Ectodermal cell (in vitro differentiated cells): ENCODE data around the gene CSHL1.
"Not testable (repeated sequence)": the region's sequence is repeated elsewhere in the genome, so short reads cannot be mapped to it uniquely, and the experiment has no call there.

Source experiments
- H3K27ac ChIP-seq: 2 replicates; pipeline ENCODE4 v1.7.0; 2013; ENCODE audit warnings: mild to moderate bottlenecking, low read depth, low read length; ENCODE audit not compliant: insufficient read depth, poor library complexity, severe bottlenecking
- H3K27me3 ChIP-seq: 2 replicates; pipeline ENCODE4 v1.7.0; 2013; ENCODE audit warnings: mild to moderate bottlenecking, low read length; ENCODE audit not compliant: insufficient read depth, control insufficient read depth, poor library complexity, severe bottlenecking
- H3K36me3 ChIP-seq: one replicate; pipeline ENCODE4 v1.7.0; 2013; ENCODE audit warnings: low read length; ENCODE audit not compliant: control insufficient read depth, insufficient read depth
- H3K4me1 ChIP-seq: one replicate; pipeline ENCODE4 v1.7.0; 2013; ENCODE audit warnings: low read length; ENCODE audit not compliant: control insufficient read depth, insufficient read depth
- H3K4me3 ChIP-seq: 2 replicates; pipeline ENCODE4 v1.7.0; 2013; ENCODE audit warnings: low read depth, low read length, control low read depth; ENCODE audit not compliant: insufficient read depth
- H3K9me3 ChIP-seq: 2 replicates; pipeline ENCODE4 v1.7.0; 2013; ENCODE audit warnings: mild to moderate bottlenecking, low read length, moderate library complexity; ENCODE audit not compliant: control insufficient read depth
- WGBS, 2 experiments: methylation state at CpG; one replicate each; pipeline ENCODE4 v1.1.7; 2013; ENCODE audit warnings: missing lambda C conversion rate in 2 of 2; 5-methylcytosine and 5-hydroxymethylcytosine counted together

The CSHL1 gene

DNA sequence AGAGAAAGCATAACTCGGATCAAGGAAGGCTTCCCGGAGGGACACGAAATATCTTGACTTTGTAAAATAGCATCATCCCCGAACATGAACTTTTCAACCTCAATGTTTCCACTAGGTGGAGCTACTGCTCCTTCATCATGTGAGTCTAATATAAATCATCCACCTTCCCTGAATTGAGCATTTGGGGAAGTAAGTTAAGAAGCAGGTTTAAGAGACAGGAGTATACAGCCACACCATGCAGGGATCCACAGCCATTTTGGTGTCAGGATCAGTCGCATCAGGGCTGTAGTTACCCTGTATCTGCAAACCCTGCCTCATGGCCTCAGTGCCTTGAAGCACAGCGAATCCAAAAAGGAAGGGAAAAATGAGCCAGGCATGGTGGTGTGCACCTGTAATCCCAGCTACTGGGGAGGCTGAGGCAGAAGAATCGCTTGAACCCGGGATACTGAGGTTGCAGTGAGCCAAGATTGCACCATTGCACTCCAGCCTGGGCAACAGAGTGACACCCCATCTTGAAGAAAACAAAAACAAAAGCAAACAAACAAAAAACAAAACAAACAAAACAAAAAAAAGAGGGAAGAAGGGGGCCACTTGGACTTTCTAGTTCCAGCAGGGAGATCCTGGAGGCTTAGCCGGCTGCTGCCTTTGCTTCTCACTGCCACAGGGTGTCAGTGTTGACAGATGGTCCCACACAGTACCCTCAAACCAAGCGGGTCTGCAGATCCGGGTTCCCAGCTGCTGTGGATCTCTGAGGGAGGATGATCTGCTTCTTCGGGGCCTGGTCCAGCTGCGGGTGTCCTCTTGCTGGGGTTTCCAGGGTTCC is 21.8 kb downstream of the CSHL1 start:
- WGBS, 2 experiments, result 58 to 68% methylated on average over 13 of the region's 13 CpGs
- H3K27me3 ChIP-seq, H3K36me3 ChIP-seq, H3K27ac ChIP-seq, H3K4me3 ChIP-seq, H3K4me1 ChIP-seq, H3K9me3 ChIP-seq: not testable (repeated sequence)

- H3K4me3 ChIP-seq, H3K4me1 ChIP-seq, H3K9me3 ChIP-seq, H3K36me3 ChIP-seq, H3K27ac ChIP-seq, H3K27me3 ChIP-seq: not testable (repeated sequence)
- 88 to 94% methylated on average over 9 to 11 of the region's 11 CpGs for WGBS, 2 experiments
Measured at GRCh38 chr17:63885119-63885518, 25.9 kb downstream of the CSHL1 start.

- not testable (repeated sequence) for H3K4me1 ChIP-seq, H3K27ac ChIP-seq, H3K4me3 ChIP-seq, H3K36me3 ChIP-seq, H3K9me3 ChIP-seq, H3K27me3 ChIP-seq
- 88 to 90% methylated on average over 9 of the region's 9 CpGs for WGBS, 2 experiments
Measured at GRCh38 chr17:63882626-63883126, 28.4 kb downstream of the CSHL1 start.

DNA sequence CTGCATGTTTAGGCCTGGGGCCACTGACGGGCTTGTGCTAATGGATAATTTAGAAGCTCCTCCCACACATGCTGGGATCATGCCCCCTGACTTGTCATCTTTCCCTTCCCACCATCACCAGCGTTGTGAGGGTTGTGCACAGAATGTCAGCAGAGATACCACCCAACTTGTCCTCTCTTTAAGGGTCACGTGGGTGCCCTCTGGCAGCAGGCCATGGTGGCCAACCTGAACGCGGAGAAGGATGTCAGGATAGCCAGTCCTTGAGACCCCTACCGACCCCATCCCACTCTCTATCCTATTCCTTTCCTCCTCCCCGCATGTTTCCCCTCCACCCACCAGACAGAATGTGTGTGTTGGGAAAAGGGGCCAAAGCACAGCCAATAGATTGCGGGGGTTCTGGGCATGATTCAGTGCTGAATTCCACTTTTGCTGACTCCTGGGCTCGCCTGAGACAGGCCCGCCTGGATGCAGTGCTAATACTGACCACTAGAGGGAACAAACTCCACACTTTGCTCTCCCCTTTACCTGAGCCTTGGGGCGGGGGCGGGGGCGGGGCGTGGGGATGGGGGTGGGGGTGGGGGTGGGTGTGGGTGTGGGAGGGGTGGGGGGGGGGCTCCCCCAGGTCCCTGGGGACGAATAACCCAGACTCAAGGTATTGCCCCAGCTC is 29.0 kb downstream of the CSHL1 start, which contains the start of gene GH2:
Gene GH2, minus strand, starts transcription at position 10 of the 667 bp plus-strand sequence. CDS start 143 bp downstream, outside the sequence.
- Histone ChIP-seq H3K4me1 (no peaks in the 10 kb centered on the region), H3K27me3 (no peaks in the 10 kb centered on the region), H3K4me3 (no peak within 1 kb of the TSS), H3K36me3 (no peaks in the 10 kb centered on the region), H3K9me3 (no peaks in the 10 kb centered on the region), H3K27ac (no peak within 1 kb of the TSS)
- 65 to 66% methylated on average over 10 to 11 of the region's 15 CpGs for WGBS, 2 experiments

DNA sequence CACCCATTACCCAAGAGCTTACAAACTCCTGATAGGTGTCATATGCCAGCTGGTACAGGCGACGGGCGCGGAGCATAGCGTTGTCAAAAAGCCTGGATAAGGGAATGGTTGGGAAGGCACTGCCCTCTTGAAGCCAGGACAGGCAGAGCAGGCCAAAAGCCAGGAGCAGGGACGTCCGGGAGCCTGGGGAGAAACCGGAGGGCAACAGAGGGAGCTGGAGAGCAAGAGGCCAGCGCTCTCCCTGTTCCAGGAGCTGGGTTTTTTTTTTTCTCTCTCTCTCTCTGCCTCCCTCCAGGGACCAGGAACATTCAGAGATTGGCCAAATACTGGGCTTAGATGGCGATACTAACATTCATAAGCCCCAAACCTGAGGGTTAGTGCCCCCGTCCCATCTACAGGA is 29.7 kb downstream of the CSHL1 start:
- H3K36me3 ChIP-seq, H3K27me3 ChIP-seq, H3K27ac ChIP-seq, H3K9me3 ChIP-seq, H3K4me3 ChIP-seq, H3K4me1 ChIP-seq: not testable (repeated sequence)
- WGBS, 2 experiments, result 49 to 50% methylated on average over 11 of the region's 11 CpGs

DNA sequence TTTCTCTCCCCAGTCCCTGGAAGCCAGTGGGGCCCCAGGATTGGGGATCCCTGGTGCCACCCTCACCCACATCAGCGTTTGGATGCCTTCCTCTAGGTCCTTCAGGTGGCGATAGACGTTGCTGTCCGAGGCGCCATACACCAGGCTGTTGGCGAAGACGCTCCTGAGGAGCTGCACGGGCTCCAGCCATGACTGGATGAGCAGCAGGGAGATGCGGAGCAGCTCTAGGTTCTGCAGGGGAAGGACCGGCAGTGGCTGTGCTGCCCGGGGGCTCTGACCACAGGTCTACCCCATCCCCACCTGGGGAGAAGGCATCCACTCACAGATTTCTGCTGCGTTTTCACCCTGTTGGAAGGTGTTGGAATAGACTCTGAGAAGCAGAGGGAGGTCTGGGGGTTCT is 30.4 kb downstream of the CSHL1 start:
- no peaks in the 10 kb centered on the region for H3K36me3 ChIP-seq
- H3K9me3 ChIP-seq, result no peaks in the 10 kb centered on the region
- no peaks in the 10 kb centered on the region for H3K27me3 ChIP-seq
- 90 to 93% methylated on average over 12 of the region's 12 CpGs for WGBS, 2 experiments
- H3K4me3 ChIP-seq, result no peak overlapping the region
- no peak overlapping the region for H3K27ac ChIP-seq
- no peaks in the 10 kb centered on the region for H3K4me1 ChIP-seq

DNA sequence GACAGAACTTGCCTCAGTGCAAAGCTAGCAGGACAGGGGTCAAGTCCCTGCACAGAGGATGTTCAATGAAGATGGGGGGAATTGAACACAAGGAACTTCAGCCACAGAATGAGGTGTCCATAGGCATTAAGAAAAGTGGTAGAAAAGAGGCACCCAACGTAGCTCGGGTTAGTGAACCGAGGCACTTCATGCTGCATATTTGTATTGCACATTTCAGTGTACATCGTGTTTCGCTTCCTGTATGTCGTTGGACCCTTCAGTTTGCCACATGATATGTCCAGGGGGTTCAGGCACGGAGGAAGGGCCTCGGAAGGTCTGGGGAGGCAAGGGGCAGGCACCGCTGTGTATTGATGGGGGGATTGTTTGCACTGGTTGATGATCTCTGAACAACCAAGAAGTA is 32.6 kb downstream of the CSHL1 start:
- not testable (repeated sequence) for H3K36me3 ChIP-seq, H3K27me3 ChIP-seq, H3K4me3 ChIP-seq, H3K4me1 ChIP-seq, H3K9me3 ChIP-seq, H3K27ac ChIP-seq
- WGBS, 2 experiments, result 93 to 95% methylated on average over 9 of the region's 9 CpGs

DNA sequence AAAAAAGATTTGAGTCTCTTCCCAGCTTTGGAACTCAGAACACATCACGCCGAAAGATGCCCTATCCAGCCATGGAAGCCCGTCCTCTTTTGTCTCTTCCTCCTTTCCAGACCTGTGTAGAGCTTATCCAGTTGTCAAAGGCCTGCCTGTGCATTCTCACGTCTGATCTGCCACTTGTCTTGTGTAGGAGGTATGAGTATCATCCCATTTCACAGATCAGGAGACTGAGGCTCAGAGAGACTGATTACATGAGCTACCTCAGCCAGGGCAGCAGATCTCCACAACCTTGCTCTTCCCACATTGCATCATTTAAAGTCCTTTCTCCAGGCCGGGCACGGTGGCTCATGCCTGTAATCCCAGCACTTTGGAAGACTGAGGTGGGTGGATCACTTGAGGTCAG is 36.4 kb downstream of the CSHL1 start:
- H3K4me1 ChIP-seq, H3K27ac ChIP-seq, H3K27me3 ChIP-seq, H3K36me3 ChIP-seq, H3K4me3 ChIP-seq, H3K9me3 ChIP-seq: not testable (repeated sequence)
- 88 to 90% methylated on average over 6 of the region's 6 CpGs for WGBS, 2 experiments

- not testable (repeated sequence) for H3K4me1 ChIP-seq, H3K4me3 ChIP-seq, H3K9me3 ChIP-seq, H3K27ac ChIP-seq, H3K27me3 ChIP-seq, H3K36me3 ChIP-seq
- WGBS, 2 experiments, result 81 to 83% methylated on average over 6 of the region's 8 CpGs
Measured at GRCh38 chr17:63874061-63874626, 36.9 kb downstream of the CSHL1 start.

DNA sequence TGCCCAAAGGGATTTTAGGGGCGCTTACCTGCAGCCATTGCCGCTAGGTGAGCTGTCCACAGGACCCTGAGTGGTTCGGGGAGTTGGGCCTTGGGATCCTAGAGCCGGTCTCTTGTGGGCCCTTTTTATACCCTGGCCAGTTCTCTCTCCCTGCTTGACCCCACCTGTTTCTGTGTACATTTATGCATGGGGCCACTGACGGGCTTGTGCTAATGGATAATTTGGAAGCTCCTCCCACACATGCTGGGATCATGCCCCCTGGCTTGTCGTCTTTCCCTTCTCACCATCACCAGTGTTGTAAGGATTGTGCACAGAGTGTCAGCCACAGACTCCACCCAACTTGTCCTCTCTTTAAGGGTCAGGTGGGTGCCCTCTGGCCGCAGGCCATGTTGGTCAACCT is 37.5 kb downstream of the CSHL1 start, which contains the start of gene CSH2:
Gene CSH2, minus strand, starts transcription at position 101 of the 400 bp plus-strand sequence. Its CDS starts 63 bp downstream, at position 38.
- H3K9me3 ChIP-seq, H3K36me3 ChIP-seq, H3K4me3 ChIP-seq, H3K27ac ChIP-seq, H3K27me3 ChIP-seq, H3K4me1 ChIP-seq: not testable (repeated sequence)
- WGBS, 2 experiments, result 89 to 96% methylated on average over 4 of the region's 7 CpGs
